ENCODE results near the gene CEBPE.
A peak's percentile ranks its signal among the peaks of the same experiment; 100 is the strongest.
"Not testable (repeated sequence)": the region's sequence is repeated elsewhere in the genome, so short reads cannot be mapped to it uniquely, and the experiment has no call there.

The CEBPE gene

DNA sequence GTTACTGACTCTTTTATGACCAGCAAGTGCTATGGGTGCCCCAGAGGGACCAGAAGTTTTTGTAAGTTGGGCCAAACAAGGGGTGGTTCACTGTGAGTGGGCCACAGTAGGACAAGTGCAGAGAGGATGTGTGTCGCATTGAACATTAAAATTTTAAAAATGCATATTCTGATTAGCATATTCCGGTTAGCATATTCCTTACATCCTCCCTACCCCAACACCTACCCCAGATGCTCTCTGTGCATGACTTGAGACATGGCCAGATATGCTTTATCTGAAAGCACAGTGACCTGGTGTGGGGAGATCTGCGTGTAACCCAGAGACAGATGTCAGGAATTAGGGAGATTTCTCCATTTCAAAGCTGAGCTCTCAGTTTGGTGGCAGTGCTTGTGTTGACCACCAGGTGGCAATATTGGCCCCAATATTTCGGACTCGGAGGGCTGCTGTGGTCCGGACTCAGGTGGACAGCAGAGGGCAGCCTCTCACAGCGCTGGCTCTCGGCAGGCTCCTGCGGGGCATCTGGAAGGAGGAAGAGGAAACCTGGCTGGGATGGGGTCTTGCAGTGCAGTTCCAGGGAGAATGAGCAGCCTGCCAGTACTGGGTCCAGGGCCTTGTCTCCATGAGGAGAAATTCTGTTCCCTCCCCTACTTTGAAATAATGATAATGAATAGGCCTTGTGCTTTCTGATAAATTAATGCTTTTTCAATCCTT lies 1.6 kb upstream of the CEBPE start:
- DNase-seq: peak; percentile 97

DNA sequence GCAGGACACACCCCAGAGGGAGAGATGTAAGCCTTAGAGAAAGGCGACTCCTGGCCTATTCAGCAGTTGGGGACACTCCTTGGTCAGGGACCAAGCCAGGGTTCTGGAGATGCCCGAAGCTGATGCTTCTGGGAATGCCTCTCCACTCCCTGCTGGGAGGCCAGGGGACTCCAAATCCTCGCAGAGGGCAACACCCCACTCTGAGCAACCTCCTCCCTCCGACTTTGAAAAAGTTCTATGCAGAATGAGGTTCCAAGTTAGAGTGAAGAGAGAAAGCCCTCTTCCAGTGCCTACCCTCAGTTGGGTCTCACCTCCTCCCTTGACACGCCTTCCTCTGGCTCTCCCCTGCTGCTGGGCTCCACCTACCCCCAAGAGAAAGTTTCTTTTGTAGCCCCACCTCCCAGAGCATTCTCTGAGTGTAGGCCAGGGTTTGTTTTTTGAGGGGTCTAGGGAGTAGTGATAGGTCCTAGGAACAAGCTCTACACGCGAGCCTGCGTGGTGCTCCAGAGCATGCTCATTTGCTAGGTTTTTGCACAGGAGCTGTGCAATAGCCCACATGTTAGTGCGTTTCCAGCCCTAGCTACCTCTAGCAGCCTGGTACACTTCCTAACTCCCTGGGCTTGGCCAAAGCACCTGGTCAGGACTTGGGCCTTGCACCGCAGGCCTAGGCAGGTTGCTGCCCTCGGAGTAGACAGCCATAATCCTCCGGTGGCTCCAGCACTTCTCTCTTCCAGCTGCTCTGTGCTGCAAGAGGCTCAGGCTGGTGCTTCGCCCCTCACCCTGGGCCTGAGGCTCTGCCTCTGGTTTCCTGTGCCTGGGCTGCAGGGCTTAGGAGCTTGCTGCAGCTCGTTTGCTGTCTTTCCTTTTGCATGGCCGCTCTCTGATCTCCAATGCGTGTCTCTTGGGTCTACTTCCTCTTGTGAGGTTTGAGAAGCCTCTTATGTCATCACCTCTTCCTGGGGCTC lies 590 bp upstream of the CEBPE start:
- no peak for DNase-seq

GRCh38 chr14:23117371-23118020 lies 1.6 kb downstream of the CEBPE start:
- no peak for DNase-seq

DNA sequence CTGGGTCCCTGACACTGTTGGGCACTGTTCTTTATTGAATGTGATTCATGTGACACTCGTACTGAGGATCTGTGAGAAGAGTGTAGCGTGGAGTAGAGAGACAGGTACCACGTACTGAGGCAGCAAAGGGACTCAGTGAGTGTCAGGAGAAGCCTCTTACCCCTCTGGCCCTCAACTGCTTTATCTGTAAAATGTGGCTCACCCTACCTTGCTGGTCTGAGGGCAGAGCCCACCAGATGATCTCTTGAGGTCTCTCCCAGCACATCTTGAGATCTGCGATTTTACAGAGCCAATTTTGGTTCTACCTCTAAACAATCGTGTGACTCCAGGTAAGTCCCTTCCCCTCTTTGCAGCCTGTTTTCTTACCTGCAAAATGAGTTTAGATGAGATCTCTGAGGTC lies 3.1 kb downstream of the CEBPE start:
- DNase-seq: no peak

- DNase-seq: no peak
Observed at GRCh38 chr14:23115039-23115731, 3.9 kb downstream of the CEBPE start.

DNA sequence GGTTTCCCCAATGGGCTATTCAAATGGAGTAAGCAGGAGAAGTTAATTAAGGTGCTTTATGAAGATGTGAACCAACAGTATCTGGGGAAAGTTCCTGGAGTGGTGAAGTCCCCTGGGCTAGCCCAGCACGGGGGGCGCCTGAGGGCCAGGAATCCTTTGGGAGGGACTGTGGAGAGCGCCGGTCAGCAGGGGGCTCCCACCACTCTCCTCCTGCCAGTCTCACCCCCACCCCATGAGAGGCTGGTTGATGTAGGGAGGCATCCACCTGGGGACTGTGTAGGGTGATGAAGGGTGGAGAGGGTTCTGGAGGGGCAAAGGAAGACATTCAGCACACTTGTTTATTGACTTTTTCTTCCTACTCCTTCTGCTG lies 4.4 kb downstream of the CEBPE start:
- no peak for DNase-seq

DNA sequence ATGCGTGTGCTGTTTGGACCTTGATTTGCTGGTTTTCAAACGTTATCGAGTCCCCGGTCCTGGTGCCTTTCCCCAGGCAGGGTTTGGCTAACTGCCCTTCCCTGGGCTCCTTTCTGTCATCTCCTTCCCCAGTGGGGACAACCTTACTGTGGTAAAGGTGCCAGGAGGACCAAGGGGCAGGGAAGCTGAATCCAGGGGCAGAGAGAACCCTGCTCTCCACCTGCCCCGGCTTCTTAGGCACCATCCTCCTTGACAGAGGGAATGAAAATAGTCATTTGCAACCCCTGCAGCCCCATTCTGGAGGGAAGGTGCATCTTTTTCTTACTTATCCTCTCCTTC lies 5.0 kb downstream of the CEBPE start:
- no peak for DNase-seq

GRCh38 chr14:23113431-23114119 lies 5.5 kb downstream of the CEBPE start:
- DNase-seq: peak; percentile 64

DNA sequence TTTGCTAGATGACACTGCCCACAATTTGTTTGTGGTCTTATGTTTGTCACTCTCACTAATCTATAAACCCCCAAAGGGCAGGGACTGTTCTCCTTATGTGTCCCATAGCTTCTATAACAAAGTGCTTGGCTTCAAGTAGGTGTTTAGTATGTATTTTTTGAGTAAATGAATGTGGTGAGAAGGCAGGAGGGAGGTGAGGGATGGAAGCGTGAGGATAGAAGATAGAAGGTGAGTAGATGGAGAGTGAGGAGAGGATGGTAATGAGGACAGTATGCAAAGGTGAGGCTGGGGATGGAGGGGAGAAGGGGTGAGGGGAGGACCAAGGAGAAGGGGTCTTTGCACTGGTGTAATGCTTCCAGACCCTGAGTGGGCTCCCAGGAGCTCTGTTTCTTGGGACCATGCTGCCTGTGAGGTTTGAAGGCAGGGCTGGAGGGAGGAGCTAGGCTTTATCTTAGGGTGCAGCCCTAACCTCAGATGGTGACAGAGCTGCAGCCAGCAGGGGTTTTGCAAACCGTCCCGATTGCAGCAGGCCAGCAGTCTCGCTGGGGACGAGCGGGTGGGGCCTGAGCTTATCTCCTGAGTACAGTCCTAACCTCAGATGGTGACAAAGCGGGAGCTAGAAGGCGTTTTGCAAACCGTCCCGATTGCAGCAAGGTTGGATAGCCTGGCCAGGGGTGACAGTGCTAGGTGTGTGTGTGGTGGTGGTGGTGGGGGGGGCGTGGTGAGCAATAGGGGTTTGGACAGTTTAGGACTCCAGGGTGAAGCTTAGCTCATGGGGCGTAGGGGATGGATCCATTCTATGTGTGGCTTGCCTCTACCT lies 6.5 kb downstream of the CEBPE start:
- DNase-seq: no peak

GRCh38 chr14:23110579-23111365 lies 8.3 kb downstream of the CEBPE start:
- no peak for DNase-seq

DNA sequence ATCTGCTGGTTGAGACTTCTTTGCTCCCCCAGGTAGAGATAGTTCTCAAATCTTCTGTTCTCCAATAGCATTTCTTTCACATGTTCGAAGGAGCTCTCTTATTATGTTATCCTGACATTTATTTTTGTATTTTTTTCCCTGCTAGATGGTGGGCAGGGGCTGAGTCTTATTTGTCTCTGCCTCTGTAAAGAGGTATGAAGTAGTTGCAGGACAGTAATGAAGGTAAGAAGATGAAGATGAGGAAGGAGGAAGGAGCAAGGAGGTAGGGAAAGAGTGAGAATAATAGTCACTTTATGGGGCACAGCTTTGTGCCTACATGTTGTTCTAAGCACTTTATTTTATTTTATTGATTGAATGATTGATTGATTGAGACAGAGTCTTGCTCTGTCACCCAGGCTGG lies 9.3 kb downstream of the CEBPE start:
- no peak for DNase-seq

DNA sequence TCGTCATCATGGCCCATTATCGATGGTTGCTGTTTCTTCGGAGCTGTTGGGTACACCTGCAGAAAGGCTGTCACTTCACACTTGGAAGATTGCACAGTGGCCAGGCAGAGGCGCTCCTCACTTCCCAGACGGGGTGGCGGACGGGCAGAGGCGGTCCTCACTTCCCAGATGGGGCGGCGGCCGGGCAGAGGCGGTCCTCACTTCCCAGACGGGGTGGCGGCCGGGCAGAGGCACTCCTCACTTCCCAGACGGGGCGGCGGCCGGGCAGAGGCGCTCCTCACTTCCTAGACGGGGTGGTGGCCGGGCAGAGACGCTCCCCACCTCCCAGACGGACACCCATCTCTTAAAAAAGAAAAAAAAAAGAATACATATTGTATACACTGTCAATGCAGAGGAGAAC lies 10.9 kb downstream of the CEBPE start:
- not testable (repeated sequence) for DNase-seq

DNA sequence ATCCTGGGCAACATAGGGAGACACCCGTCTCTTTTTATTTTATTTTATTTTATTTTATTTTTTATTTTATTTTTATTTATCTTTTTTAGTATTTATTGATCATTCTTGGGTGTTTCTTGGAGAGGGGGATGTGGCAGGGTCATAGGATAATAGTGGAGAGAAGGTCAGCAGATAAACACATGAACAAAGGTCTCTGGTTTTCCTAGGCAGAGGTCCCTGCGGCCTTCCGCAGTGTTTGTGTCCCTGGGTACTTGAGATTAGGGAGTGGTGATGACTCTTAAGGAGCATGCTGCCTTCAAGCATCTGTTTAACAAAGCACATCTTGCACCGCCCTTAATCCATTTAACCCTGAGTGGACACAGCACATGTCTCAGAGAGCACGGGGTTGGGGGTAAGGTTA lies 11.4 kb downstream of the CEBPE start:
- DNase-seq: not testable (repeated sequence)

- no peak for DNase-seq
Observed at GRCh38 chr14:23106747-23107045, 12.4 kb downstream of the CEBPE start.

GRCh38 chr14:23105348-23105824 lies 13.7 kb downstream of the CEBPE start:
- no peak for DNase-seq

DNA sequence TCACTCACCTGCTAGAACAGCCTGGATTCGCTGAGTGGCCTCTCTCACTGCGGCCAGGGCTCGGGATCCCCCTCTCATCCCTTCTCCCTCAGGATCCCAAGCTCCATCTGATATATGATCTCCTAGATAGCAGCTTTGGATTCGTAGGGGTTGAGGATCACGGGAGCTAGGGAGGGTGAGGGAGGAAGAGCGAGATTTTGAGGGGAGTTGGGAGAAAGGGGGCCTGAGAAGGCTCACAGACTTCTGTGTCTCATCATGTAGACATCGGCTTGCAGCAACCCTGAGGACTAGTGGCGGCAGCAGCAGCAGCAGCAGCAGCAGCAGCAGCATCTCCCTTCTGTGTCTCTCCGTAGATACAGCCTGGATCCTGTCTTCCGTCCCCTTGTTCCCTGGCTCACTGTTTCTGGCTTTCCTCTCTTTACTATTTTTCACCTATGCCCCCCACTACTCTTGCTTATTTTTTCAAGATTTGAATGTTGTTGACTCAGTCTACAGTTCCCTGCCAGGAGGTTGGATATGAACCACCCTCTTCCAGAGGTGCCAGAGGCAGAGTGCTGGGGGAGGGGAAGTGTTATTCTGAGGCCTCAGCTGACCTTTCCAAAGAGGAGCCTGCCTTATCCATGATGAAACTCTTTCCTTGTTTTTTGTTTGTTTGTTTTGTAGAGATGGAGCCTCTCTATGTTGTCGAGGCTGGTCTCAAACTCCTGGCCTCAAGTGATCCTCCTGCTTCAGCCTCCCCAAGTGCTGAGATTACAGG lies 14.3 kb downstream of the CEBPE start, which contains the start of gene CIROP:
TSS of gene CIROP (minus strand) at position 399 of the 757 bp plus-strand sequence. CDS start at position 330, 69 bp downstream.
- no peak for DNase-seq

DNA sequence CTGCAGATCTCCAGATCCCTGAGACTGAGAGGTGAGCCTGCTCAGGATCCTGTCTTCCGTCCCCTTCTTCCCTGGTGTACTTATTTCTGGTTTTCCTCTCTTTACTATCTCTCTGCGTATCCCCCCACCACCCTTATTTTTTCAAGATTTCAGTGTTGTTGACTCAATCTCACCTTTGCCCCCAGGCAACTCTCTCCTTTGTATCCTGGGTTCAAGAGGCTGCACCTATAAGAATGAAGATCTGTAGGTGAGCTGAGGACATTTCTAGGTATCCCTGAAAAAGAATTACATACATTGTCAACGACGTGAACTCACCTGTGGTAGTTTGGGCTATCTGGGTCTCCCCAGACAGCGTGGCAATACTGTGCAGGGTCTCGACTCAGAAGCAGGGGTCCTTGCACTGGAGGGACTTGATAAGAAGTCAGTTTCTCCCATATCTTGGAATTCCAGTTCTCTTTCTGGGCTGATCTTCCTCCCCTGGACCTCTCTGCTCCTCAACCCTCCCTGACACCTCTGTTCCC lies 14.9 kb downstream of the CEBPE start:
- no peak for DNase-seq

DNA sequence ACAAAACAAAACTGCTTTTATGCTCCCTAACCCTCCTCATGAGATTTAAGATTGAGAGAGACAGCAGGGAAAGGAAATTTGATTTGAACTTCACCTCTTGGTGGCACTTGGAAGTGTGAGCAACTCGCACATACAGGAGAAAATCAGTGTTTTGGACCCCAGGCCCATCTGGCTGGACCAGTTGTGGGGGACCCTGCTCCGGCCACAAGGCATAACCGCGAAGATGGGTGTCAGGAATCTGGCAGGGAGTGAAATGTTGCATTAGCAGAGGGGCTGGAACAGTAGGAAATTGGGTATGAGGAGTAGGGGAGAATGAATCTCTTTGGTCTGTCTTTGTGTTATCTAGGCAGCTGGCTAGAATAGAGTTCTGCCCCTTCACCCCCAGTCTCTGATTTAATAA lies 15.5 kb downstream of the CEBPE start:
- no peak for DNase-seq

- DNase-seq: no peak
Observed at GRCh38 chr14:23102801-23103200, 16.3 kb downstream of the CEBPE start.
